K562 (cell line): ENCODE measurements around the gene CCDC87. TPM values are rescaled to one million over a fixed set of nuclear protein-coding genes. Genes with fewer than 3 reads are reported as not detected.

Experiments
- ADNP ChIP-seq: fragments of 200-800 bp; sonication (Bioruptor generic); IDR thresholded peaks from 2 replicates; pipeline ENCODE4 v1.6.1; 2016; ENCODE audit warnings: missing genetic modification characterization, missing compliant biosample characterization
- BMI1 ChIP-seq: fragments of 150-350 bp; IDR thresholded peaks from 2 replicates; pipeline ENCODE4 v1.6.1; 2014; ENCODE audit warnings: low read length
- CBFA2T3 ChIP-seq: fragments of 450-650 bp; IDR thresholded peaks from 2 replicates; pipeline ENCODE4 v1.6.1; 2017
- CREB1 ChIP-seq, 2 experiments: sonication (generic) in 1 of 2; formaldehyde crosslinking in 1 of 2; IDR thresholded peaks; 2 replicates each; pipeline versions ENCODE4 v1.6.1 to v1.8.0; 2012 to 2022; ENCODE audit warnings: inconsistent platforms in 1 of 2, mild to moderate bottlenecking in 1 of 2, missing genetic modification reagents in 1 of 2, moderate library complexity in 1 of 2
- GABPA ChIP-seq: fragments of 200-800 bp; sonication (Bioruptor generic); conservative IDR thresholded peaks from 2 replicates; pipeline ENCODE4 v1.6.1; 2016; ENCODE audit warnings: low read depth, missing genetic modification characterization, missing compliant biosample characterization
- HNRNPH1 ChIP-seq: fragments of 200-400 bp; formaldehyde crosslinking; optimal IDR thresholded peaks from 2 replicates; pipeline ENCODE3; 2017; ENCODE audit warnings: low read depth, mild to moderate bottlenecking, low read length, moderate library complexity
- KAT7 ChIP-seq: sonication (generic); formaldehyde crosslinking; IDR thresholded peaks from 2 replicates; pipeline ENCODE4 v1.8.0; 2022; ENCODE audit warnings: missing genetic modification reagents, mild to moderate bottlenecking, borderline replicate concordance
- PHF20 ChIP-seq: fragments of 450-650 bp; IDR thresholded peaks from 2 replicates; pipeline ENCODE4 v1.6.1; 2018; ENCODE audit not compliant: partially characterized antibody
- SMAD2 ChIP-seq: fragments of 150-350 bp; IDR thresholded peaks from 2 replicates; pipeline ENCODE4 v1.6.1; 2014; ENCODE audit warnings: low read depth, mild to moderate bottlenecking, low read length
- SRF ChIP-seq, 2 experiments: fragments of 250-450, 450-650 bp in 1 of 2; sonication (Bioruptor Pico) in 1 of 2; sonication (generic) in 1 of 2; formaldehyde crosslinking; IDR thresholded peaks; 2 replicates each; pipeline versions ENCODE4 v1.5.0 to v1.5.1; 2020 to 2022; ENCODE audit warnings: mild to moderate bottlenecking in 1 of 2, missing genetic modification reagents in 1 of 2
- ZNF717 ChIP-seq: fragments of 250-450 bp; sonication (Bioruptor Pico); IDR thresholded peaks from 2 replicates; pipeline ENCODE4 v1.5.0; 2021
- polyA plus RNA-seq, 8 experiments: library from polyadenylated mRNA; depleted of rRNA in 4 of 8; stranded (reverse) in 5 of 8; unstranded in 3 of 8; fragments of >200 nt; fragmentation: Nextera tagmentation in 2 of 8; fragmentation: Illumina TruSeq in 1 of 8; extraction: Ambion mirVana in 2 of 8; extraction: Trizol in 1 of 8; gene quantifications; 2 replicates each; pipeline versions ENCODE4 v1.2.1 to v1.2.3, GENCODE V29; 2011 to 2014; ENCODE audit warnings: inconsistent platforms in 1 of 8, missing spikeins in 1 of 8
- total RNA-seq, 7 experiments: library from RNA; depleted of rRNA in 6 of 7; stranded (reverse); fragments of >200 nt in 6 of 7; fragmentation: Illumina TruSeq in 2 of 7; extraction: Trizol in 2 of 7; gene quantifications; 2 replicates each; pipeline versions ENCODE4 v1.2.1 to v1.2.3, GENCODE V29; 2011 to 2021; ENCODE audit warnings: low replicate concordance in 1 of 7
- TF ChIP-seq, protein P1 (sequence below): fragments of 450-650 bp; IDR thresholded peaks from 2 replicates; pipeline ENCODE4 v1.6.1; 2017; ENCODE audit warnings: mild to moderate bottlenecking, moderate library complexity
- TF ChIP-seq, protein P2 (sequence below): IDR thresholded peaks from 3 replicates; pipeline ENCODE4 v1.6.1; 2011; ENCODE audit warnings: borderline replicate concordance, mild to moderate bottlenecking; ENCODE audit not compliant: insufficient read length, insufficient read depth
- TF ChIP-seq, protein P3 (sequence below): fragments of 150-350 bp; IDR thresholded peaks from 2 replicates; pipeline ENCODE4 v1.6.1; 2014; ENCODE audit warnings: low read depth, mild to moderate bottlenecking, low read length, borderline replicate concordance
- TF ChIP-seq, protein P4 (sequence below): fragments of 450-650 bp; conservative IDR thresholded peaks from 2 replicates; pipeline ENCODE4 v1.6.1; 2016; ENCODE audit warnings: missing genetic modification characterization, low read depth, mild to moderate bottlenecking, missing compliant biosample characterization, moderate library complexity

CCDC87 gene
- total and polyA plus RNA-seq, 9 of the 15 experiments (the other 6 are each of a cell fraction or from before 2014, with no cell fraction given), result 0.03 to 0.44 (median 0.15) TPM; not detected in 1

DNA sequence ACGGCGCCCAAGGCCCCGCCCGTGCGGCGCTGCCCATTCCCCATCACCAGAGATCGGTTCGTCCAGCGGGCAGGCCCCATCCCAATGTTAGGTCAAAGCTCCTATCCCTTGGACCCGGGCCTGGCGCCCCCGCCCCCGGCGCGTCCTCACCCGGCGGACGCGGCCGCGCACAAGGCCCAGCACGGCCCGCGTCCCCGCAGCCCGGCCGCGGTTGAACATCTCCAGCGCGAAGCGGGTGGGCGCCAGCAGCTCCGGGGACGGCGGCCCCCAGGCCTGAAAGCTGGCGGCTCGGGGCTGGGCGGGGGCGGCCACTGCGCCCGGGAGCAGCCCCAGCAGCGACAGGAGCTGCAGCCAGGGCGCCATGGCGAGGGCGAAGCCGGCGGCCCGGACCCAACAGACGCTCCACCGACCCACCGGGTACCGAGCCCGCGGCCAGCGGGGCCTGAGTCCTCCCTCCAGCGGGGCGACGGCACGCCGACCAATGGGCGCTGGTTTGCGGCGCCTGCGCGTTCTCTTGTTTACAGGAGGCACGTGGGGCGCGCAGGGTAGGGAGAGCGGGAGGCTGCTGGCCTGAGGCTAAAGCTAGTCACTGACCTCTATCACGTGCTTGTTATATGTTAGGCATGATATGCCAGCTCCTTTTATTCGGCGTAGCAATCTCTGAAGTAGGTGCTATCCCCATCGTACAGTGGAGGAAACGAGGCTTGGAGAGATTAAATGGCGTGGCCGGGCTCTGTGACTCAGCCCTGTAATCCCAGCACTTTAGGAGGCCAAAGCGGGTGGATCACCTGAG, 24.5 kb downstream of the CCDC87 start, which contains the start of gene CTSF (continued):
- TF ChIP-seq, protein P1, sequence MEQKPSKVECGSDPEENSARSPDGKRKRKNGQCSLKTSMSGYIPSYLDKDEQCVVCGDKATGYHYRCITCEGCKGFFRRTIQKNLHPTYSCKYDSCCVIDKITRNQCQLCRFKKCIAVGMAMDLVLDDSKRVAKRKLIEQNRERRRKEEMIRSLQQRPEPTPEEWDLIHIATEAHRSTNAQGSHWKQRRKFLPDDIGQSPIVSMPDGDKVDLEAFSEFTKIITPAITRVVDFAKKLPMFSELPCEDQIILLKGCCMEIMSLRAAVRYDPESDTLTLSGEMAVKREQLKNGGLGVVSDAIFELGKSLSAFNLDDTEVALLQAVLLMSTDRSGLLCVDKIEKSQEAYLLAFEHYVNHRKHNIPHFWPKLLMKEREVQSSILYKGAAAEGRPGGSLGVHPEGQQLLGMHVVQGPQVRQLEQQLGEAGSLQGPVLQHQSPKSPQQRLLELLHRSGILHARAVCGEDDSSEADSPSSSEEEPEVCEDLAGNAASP, result no peak
- TF ChIP-seq, protein P2, sequence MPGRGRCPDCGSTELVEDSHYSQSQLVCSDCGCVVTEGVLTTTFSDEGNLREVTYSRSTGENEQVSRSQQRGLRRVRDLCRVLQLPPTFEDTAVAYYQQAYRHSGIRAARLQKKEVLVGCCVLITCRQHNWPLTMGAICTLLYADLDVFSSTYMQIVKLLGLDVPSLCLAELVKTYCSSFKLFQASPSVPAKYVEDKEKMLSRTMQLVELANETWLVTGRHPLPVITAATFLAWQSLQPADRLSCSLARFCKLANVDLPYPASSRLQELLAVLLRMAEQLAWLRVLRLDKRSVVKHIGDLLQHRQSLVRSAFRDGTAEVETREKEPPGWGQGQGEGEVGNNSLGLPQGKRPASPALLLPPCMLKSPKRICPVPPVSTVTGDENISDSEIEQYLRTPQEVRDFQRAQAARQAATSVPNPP, result no peak
- TF ChIP-seq GABPA (tag) (no peak), CBFA2T3 (no peak), HNRNPH1 (no peak), PHF20 (no peak), CREB1 (IDR thresholded peaks at IDR 0.05) (no peak), CREB1 (CRISPR knock-in tag; IDR thresholded peaks at IDR 0.05) (peak; percentile 65), SMAD2 (no peak), ADNP (no peak), ZNF717 (CRISPR knock-in tag) (no peak), KAT7 (0 out of 2 replicates have a peak, but pooled peaks have one; percentile 55), BMI1 (no peak), SRF (CRISPR knock-in tag; IDR thresholded peaks at IDR 0.05) (no peak)
- TF ChIP-seq, protein P3, sequence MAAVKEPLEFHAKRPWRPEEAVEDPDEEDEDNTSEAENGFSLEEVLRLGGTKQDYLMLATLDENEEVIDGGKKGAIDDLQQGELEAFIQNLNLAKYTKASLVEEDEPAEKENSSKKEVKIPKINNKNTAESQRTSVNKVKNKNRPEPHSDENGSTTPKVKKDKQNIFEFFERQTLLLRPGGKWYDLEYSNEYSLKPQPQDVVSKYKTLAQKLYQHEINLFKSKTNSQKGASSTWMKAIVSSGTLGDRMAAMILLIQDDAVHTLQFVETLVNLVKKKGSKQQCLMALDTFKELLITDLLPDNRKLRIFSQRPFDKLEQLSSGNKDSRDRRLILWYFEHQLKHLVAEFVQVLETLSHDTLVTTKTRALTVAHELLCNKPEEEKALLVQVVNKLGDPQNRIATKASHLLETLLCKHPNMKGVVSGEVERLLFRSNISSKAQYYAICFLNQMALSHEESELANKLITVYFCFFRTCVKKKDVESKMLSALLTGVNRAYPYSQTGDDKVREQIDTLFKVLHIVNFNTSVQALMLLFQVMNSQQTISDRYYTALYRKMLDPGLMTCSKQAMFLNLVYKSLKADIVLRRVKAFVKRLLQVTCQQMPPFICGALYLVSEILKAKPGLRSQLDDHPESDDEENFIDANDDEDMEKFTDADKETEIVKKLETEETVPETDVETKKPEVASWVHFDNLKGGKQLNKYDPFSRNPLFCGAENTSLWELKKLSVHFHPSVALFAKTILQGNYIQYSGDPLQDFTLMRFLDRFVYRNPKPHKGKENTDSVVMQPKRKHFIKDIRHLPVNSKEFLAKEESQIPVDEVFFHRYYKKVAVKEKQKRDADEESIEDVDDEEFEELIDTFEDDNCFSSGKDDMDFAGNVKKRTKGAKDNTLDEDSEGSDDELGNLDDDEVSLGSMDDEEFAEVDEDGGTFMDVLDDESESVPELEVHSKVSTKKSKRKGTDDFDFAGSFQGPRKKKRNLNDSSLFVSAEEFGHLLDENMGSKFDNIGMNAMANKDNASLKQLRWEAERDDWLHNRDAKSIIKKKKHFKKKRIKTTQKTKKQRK, result no peak
- TF ChIP-seq, protein P4, sequence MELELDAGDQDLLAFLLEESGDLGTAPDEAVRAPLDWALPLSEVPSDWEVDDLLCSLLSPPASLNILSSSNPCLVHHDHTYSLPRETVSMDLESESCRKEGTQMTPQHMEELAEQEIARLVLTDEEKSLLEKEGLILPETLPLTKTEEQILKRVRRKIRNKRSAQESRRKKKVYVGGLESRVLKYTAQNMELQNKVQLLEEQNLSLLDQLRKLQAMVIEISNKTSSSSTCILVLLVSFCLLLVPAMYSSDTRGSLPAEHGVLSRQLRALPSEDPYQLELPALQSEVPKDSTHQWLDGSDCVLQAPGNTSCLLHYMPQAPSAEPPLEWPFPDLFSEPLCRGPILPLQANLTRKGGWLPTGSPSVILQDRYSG (tag), result peak; percentile 64; the same call in 1 of the 2 replicates
